Measurements from ENCODE around the gene FGF3. TPM values are rescaled to one million over a fixed set of nuclear protein-coding genes. Genes with fewer than 3 reads are reported as not detected.

Gene FGF3
- polyA plus RNA-seq, 1 of the 3 experiments (the other 2 are of a cell fraction): not detected

DNA sequence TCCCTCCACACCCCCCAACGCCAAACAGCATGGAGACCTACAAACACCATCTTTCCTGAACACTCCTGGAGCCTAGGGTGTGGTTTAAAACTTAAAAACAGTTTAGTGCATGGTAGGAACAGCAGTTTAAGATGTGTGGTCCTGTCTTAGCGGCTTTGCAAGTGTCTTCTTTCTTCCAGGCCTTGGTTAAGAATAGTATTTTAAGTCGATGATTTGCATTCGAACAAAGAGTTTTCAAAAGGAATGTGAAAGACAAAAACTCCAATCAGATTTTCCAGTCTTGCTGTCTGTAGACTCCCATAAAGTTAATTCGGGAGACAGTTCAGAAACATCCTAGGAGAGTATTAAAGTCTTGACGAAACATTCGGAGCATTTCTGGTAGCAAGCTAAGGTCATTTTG, 47.8 kb downstream of the FGF3 start:
- Histone ChIP-seq H3K36me3 (replicated peaks in 1 of 2; ENCODE audit: control insufficient read depth in 1 of 2, insufficient read depth in 2 of 2, low read length in 1 of 2) (no peaks in the 10 kb centered on the region), H3K9me2 (no peaks in the 10 kb centered on the region), H2AFZ (ENCODE audit: low read depth) (no peak overlapping the region), H3F3A (replicated peaks; ENCODE audit: insufficient read depth) (peaks cover 3% of the 10 kb centered on the region), H3K4me2 (no peak overlapping the region), H3K4me1 (ENCODE audit: control insufficient read depth in 1 of 2, insufficient read depth in 2 of 2, low read depth in 1 of 2, low read length in 1 of 2) (no peaks in the 10 kb centered on the region), H4K20me1 (ENCODE audit: insufficient read depth) (no peaks in the 10 kb centered on the region), H3K27ac (ENCODE audit: low read depth in 2 of 2, low read length in 1 of 2) (no peak overlapping the region), H3K27me3 (ENCODE audit: insufficient read depth) (peaks cover 32% of the 10 kb centered on the region), H3K9ac (no peak overlapping the region), H3K9me3 (no peaks in the 10 kb centered on the region), H3K4me3 (ENCODE audit: low read depth in 2 of 2, low read length in 1 of 2) (no peak overlapping the region), H3K79me2 (ENCODE audit: insufficient read depth) (no peaks in the 10 kb centered on the region)
- ChIA-PET POLR2A (no interaction called here), CTCF (no interaction called here)
- no peak for DNase-seq
- TF ChIP-seq EP300 (IDR thresholded peaks at IDR 0.05; ENCODE audit: borderline replicate concordance in 1 of 2, low read depth in 1 of 2, low read length in 1 of 2) (no peak), MEF2A (IDR thresholded peaks at IDR 0.05; ENCODE audit: borderline replicate concordance, low read depth) (no peak), ELF1 (IDR thresholded peaks at IDR 0.05) (no peak), FOXJ3 (CRISPR knock-in tag; IDR thresholded peaks at IDR 0.05) (no peak), GABPA (IDR thresholded peaks at IDR 0.05; ENCODE audit: low read depth) (no peak), TCF12 (IDR thresholded peaks at IDR 0.05) (no peak), RCOR1 (IDR thresholded peaks at IDR 0.05; ENCODE audit: low read length) (no peak), TEAD4 (IDR thresholded peaks at IDR 0.05; ENCODE audit: borderline replicate concordance, insufficient read depth) (no peak), RAD21 (IDR thresholded peaks at IDR 0.05; ENCODE audit: low read length) (no peak), NFIC (IDR thresholded peaks at IDR 0.05; ENCODE audit: borderline replicate concordance) (no peak), RFX5 (IDR thresholded peaks at IDR 0.05; ENCODE audit: low read length) (no peak), RXRA (IDR thresholded peaks at IDR 0.05; ENCODE audit: borderline replicate concordance, low read depth) (no peak), NRF1 (IDR thresholded peaks at IDR 0.05; ENCODE audit: low read depth, low read length) (no peak), CHD2 (IDR thresholded peaks at IDR 0.05; ENCODE audit: low read length, partially characterized antibody) (no peak)
- TF ChIP-seq, protein P1, sequence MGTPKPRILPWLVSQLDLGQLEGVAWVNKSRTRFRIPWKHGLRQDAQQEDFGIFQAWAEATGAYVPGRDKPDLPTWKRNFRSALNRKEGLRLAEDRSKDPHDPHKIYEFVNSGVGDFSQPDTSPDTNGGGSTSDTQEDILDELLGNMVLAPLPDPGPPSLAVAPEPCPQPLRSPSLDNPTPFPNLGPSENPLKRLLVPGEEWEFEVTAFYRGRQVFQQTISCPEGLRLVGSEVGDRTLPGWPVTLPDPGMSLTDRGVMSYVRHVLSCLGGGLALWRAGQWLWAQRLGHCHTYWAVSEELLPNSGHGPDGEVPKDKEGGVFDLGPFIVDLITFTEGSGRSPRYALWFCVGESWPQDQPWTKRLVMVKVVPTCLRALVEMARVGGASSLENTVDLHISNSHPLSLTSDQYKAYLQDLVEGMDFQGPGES (IDR thresholded peaks at IDR 0.05; ENCODE audit: low read depth, low read length): no peak
- TF ChIP-seq, protein P2, sequence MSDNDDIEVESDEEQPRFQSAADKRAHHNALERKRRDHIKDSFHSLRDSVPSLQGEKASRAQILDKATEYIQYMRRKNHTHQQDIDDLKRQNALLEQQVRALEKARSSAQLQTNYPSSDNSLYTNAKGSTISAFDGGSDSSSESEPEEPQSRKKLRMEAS (IDR thresholded peaks at IDR 0.05; ENCODE audit: low read depth): no peak
- TF ChIP-seq, protein P3, sequence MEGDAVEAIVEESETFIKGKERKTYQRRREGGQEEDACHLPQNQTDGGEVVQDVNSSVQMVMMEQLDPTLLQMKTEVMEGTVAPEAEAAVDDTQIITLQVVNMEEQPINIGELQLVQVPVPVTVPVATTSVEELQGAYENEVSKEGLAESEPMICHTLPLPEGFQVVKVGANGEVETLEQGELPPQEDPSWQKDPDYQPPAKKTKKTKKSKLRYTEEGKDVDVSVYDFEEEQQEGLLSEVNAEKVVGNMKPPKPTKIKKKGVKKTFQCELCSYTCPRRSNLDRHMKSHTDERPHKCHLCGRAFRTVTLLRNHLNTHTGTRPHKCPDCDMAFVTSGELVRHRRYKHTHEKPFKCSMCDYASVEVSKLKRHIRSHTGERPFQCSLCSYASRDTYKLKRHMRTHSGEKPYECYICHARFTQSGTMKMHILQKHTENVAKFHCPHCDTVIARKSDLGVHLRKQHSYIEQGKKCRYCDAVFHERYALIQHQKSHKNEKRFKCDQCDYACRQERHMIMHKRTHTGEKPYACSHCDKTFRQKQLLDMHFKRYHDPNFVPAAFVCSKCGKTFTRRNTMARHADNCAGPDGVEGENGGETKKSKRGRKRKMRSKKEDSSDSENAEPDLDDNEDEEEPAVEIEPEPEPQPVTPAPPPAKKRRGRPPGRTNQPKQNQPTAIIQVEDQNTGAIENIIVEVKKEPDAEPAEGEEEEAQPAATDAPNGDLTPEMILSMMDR (IDR thresholded peaks at IDR 0.05): no peak
- WGBS (ENCODE audit: low lambda C conversion rate): 64% methylated on average over 7 of the region's 7 CpGs

DNA sequence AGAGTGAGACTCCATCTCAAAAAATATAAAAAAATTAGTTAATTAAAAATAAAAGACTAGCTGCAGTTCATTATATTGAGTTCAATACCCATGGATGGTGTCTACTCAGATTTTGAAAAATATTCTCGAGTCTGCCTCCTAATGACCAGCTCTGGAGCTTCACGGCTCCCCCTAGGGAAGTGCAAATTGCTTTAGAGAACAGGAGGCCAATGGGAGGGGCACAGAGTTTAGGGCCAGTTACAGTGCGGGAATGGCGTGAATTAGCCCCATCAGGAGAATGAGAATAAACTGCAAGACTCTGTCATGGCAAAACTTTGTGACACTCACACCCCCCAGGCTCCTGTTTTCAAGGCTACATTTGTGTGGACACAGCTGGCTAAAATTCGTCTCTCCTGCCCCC, 48.7 kb downstream of the FGF3 start:
- Histone ChIP-seq H3K79me2 (ENCODE audit: insufficient read depth) (no peaks in the 10 kb centered on the region), H3K4me2 (no peak overlapping the region), H3K27me3 (ENCODE audit: insufficient read depth) (peaks cover 22% of the 10 kb centered on the region), H3K9me3 (no peaks in the 10 kb centered on the region), H3K9ac (no peak overlapping the region), H2AFZ (ENCODE audit: low read depth) (no peak overlapping the region), H3K9me2 (no peaks in the 10 kb centered on the region), H4K20me1 (ENCODE audit: insufficient read depth) (no peaks in the 10 kb centered on the region), H3K36me3 (replicated peaks in 1 of 2; ENCODE audit: control insufficient read depth in 1 of 2, insufficient read depth in 2 of 2, low read length in 1 of 2) (no peaks in the 10 kb centered on the region), H3K4me3 (ENCODE audit: low read depth in 2 of 2, low read length in 1 of 2) (no peak overlapping the region), H3K27ac (ENCODE audit: low read depth in 2 of 2, low read length in 1 of 2) (no peak overlapping the region), H3K4me1 (ENCODE audit: control insufficient read depth in 1 of 2, insufficient read depth in 2 of 2, low read depth in 1 of 2, low read length in 1 of 2) (no peaks in the 10 kb centered on the region), H3F3A (replicated peaks; ENCODE audit: insufficient read depth) (peaks cover 3% of the 10 kb centered on the region)
- POLR2A ChIA-PET: no interaction called here
- 46% methylated on average over 5 of the region's 5 CpGs for WGBS (ENCODE audit: low lambda C conversion rate)
- TF ChIP-seq MEF2A (IDR thresholded peaks at IDR 0.05; ENCODE audit: borderline replicate concordance, low read depth): no peak
- no peak for TF ChIP-seq NRF1 (IDR thresholded peaks at IDR 0.05; ENCODE audit: low read depth, low read length)
- TF ChIP-seq GABPA (IDR thresholded peaks at IDR 0.05; ENCODE audit: low read depth): no peak
- TF ChIP-seq, protein P1 (IDR thresholded peaks at IDR 0.05; ENCODE audit: low read depth, low read length): no peak
- no peak for DNase-seq
- CTCF ChIA-PET: interaction anchor here (0.9 kb wide), 1 partner anchor 53 kb away, joined by 3 read pairs; no protein-coding TSS in a partner anchor
